ENCODE data around the gene FRMPD2.

- TF ChIP-seq MAX (IDR thresholded peaks at IDR 0.05; ENCODE audit: low read depth, low read length): no peak
- TF ChIP-seq CTCF (IDR thresholded peaks at IDR 0.05; ENCODE audit: low read depth, low read length): no peak
Measured at GRCh38 chr10:48224979-48225560, 49.4 kb downstream of the FRMPD2 start.

Measured in NB4 (cell line).